ENCODE results near the gene DUSP9. TPM values are rescaled to one million over a fixed set of nuclear protein-coding genes. Genes with fewer than 3 reads are reported as not detected.

DUSP9 gene
- total and polyA plus RNA-seq, 10 of the 15 experiments (the other 5 are each of a cell fraction or from before 2014, with no cell fraction given), result 0.10 TPM; not detected in 9

GRCh38 chrX:153685156-153685536 lies 38.1 kb downstream of the DUSP9 start:
- no peaks in the 10 kb centered on the region for H3K36me3 ChIP-seq (ENCODE audit: control insufficient read depth in 2 of 2, insufficient read depth in 2 of 2, low read length in 1 of 2)
- CTCF ChIA-PET, result interaction anchor here (1.3 kb wide), 1 partner anchor 174 kb away, joined by 4 read pairs; no protein-coding TSS in a partner anchor
- intact Hi-C loops (cut with micrococcal nuclease; ENCODE audit: unreplicated experiment), result no loop called here
- H3K4me2 ChIP-seq (ENCODE audit: control insufficient read depth, insufficient read depth), result no peak overlapping the region
- no peak overlapping the region for H2AFZ ChIP-seq (ENCODE audit: control insufficient read depth, low read depth, low read length)
- RAD21 ChIA-PET (ENCODE audit: unreplicated experiment), result no interaction called here
- no peaks in the 10 kb centered on the region; the same call in 2 of the 3 replicates for H3K9me3 ChIP-seq (replicated peaks; ENCODE audit: control insufficient read depth, insufficient read depth, low read length)
- SMC1A ChIA-PET (ENCODE audit: uncharacterized antibody, unreplicated experiment), result no interaction called here
- H3K27ac ChIP-seq (ENCODE audit: control insufficient read depth, insufficient read depth), result no peak overlapping the region
- no TSS peak for BruUV-seq (replicated peaks)
- 46% methylated on average over 21 of the region's 21 CpGs for WGBS (ENCODE audit: insufficient coverage, insufficient replicate concordance, low lambda C conversion rate, missing lambda C conversion rate)
- TF ChIP-seq FOXM1 (IDR thresholded peaks at IDR 0.05; ENCODE audit: low read depth, low read length) (no peak), SRF (IDR thresholded peaks at IDR 0.05; ENCODE audit: low read depth in 2 of 2, low read length in 2 of 2) (no peak), ZNF622 (IDR thresholded peaks at IDR 0.05) (no peak), NR2C2 (IDR thresholded peaks at IDR 0.05; ENCODE audit: borderline replicate concordance, control insufficient read depth, insufficient read length, low read depth) (no peak), CUX1 (IDR thresholded peaks at IDR 0.05; ENCODE audit: insufficient replicate concordance, low read depth, low read length) (no peak), RCOR1 (conservative IDR thresholded peaks at IDR 0.05; ENCODE audit: low read depth, low read length) (no peak), ESRRA (IDR thresholded peaks at IDR 0.05; ENCODE audit: low read length) (no peak), EED (IDR thresholded peaks at IDR 0.05; ENCODE audit: low read depth) (no peak), GABPA (IDR thresholded peaks at IDR 0.05; ENCODE audit: low read depth) (no peak), ZBTB40 (IDR thresholded peaks at IDR 0.05; ENCODE audit: borderline replicate concordance) (no peak), BCL11A (IDR thresholded peaks at IDR 0.05; ENCODE audit: low read depth, low read length) (no peak)
- H3K9ac ChIP-seq (ENCODE audit: control insufficient read depth, insufficient read depth, low read length), result no peak overlapping the region
- DNase-seq (ENCODE audit: low read depth, low spot score) (no peak), FAIRE-seq (no peak), ATAC-seq (no peak)
- POLR2A ChIA-PET, result interaction anchor here (0.6 kb wide), 1 partner anchor 84 kb away, joined by 3 read pairs; no protein-coding TSS in a partner anchor
- in situ Hi-C loops (cut with MboI), result no loop called here
- no peaks in the 10 kb centered on the region for H3K4me1 ChIP-seq (ENCODE audit: control insufficient read depth, insufficient read depth, low read length)
- H3K27me3 ChIP-seq (replicated peaks in 1 of 2; ENCODE audit: control insufficient read depth in 2 of 2, insufficient read depth in 2 of 2, low read length in 1 of 2), result no peaks in the 10 kb centered on the region
- H3K4me3 ChIP-seq, result no peak overlapping the region
- no peaks in the 10 kb centered on the region for H4K20me1 ChIP-seq (ENCODE audit: control insufficient read depth, insufficient read depth)
- H3K79me2 ChIP-seq (ENCODE audit: control insufficient read depth, insufficient read depth, low read length), result no peaks in the 10 kb centered on the region

Measured in GM12878 (cell line).